Ascending aorta (tissue), 2 donors: ENCODE measurements around the gene MLXIP. TPM values are rescaled to one million over a fixed set of nuclear protein-coding genes. Genes with fewer than 3 reads are reported as not detected.

Source experiments
- DNase-seq, 2 donors: peaks; one replicate each; pipeline ENCODE4 v3.0.0-alpha.2; 2019; ENCODE audit warnings: low spot score in 2 of 2
- H3K27ac ChIP-seq, 2 donors: fragments of 200-600 bp; sonication (generic); one replicate each; pipeline ENCODE4 v1.5.1; 2016 to 2017; ENCODE audit warnings: mild to moderate bottlenecking in 1 of 2
- H3K27me3 ChIP-seq: fragments of 200-600 bp; sonication (generic); one replicate; pipeline ENCODE4 v1.5.1; 2017
- H3K36me3 ChIP-seq, 2 donors: fragments of 200-600 bp; sonication (generic); one replicate each; pipeline ENCODE4 v1.5.1; 2016
- H3K4me1 ChIP-seq, 2 donors: fragments of 200-600 bp; sonication (generic); one replicate each; pipeline ENCODE4 v1.5.1; 2016 to 2017; ENCODE audit warnings: mild to moderate bottlenecking in 1 of 2
- H3K4me3 ChIP-seq, 2 donors: fragments of 200-600 bp; sonication (generic); one replicate each; pipeline ENCODE4 v1.5.1; 2016 to 2017; ENCODE audit warnings: mild to moderate bottlenecking in 1 of 2
- H3K9me3 ChIP-seq, 2 donors: fragments of 200-600 bp; sonication (generic); one replicate each; pipeline ENCODE4 v1.5.1; 2016
- intact Hi-C: fragments of 100-400 bp; cut with DNase I; formaldehyde crosslinking; loops from one replicate; pipeline ENCODE4 v1.15.1; 2023
- total RNA-seq: library from RNA; depleted of rRNA; stranded (reverse); fragments of >200 nt; gene quantifications from one replicate; pipeline ENCODE4 v1.1.0, GENCODE V29; 2016
- TF ChIP-seq, protein P1 (sequence below), 3 experiments: fragments of 200-600 bp in 2 of 3; fragments of 450-650 bp in 1 of 3; sonication (generic) in 2 of 3; IDR thresholded peaks; one replicate each; pipeline ENCODE4 v1.5.1; 2016 to 2019; ENCODE audit warnings: antibody characterized with exemption in 3 of 3, mild to moderate bottlenecking in 1 of 3, moderate library complexity in 1 of 3

MLXIP gene
- total RNA-seq, 1 donor from 2014 or later: 62.3 TPM

DNA sequence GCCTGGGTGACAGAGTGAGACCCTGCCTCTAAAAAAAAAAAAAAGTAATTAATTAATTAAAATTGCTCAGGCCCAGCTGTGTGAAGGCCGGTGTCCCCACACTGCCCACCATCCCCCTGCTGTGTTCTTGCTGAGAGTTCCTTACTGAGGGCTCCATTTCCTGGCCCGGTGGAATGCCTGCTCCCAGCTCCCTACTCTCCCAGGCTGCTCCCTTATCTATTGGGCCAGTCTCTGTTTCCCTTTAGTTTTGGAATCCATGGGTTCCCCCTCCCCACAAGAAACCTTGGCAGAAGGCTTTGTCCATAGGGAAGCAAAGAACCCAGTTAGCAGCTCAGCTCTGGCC, 19.0 kb downstream of the MLXIP start:
- Histone ChIP-seq H3K9me3 (no peaks in the 10 kb centered on the region), H3K27me3 (no peaks in the 10 kb centered on the region), H3K27ac (peak overlapping the region; percentile 73 to 82), H3K36me3 (no peaks in the 10 kb centered on the region), H3K4me3 (no peak overlapping the region), H3K4me1 (peaks cover 8 to 39% of the 10 kb centered on the region in 2 donors)
- TF ChIP-seq, protein P1, sequence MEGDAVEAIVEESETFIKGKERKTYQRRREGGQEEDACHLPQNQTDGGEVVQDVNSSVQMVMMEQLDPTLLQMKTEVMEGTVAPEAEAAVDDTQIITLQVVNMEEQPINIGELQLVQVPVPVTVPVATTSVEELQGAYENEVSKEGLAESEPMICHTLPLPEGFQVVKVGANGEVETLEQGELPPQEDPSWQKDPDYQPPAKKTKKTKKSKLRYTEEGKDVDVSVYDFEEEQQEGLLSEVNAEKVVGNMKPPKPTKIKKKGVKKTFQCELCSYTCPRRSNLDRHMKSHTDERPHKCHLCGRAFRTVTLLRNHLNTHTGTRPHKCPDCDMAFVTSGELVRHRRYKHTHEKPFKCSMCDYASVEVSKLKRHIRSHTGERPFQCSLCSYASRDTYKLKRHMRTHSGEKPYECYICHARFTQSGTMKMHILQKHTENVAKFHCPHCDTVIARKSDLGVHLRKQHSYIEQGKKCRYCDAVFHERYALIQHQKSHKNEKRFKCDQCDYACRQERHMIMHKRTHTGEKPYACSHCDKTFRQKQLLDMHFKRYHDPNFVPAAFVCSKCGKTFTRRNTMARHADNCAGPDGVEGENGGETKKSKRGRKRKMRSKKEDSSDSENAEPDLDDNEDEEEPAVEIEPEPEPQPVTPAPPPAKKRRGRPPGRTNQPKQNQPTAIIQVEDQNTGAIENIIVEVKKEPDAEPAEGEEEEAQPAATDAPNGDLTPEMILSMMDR (IDR thresholded peaks at IDR 0.05): no peak
- DNase-seq: no peak
- intact Hi-C loops: no loop called here

DNA sequence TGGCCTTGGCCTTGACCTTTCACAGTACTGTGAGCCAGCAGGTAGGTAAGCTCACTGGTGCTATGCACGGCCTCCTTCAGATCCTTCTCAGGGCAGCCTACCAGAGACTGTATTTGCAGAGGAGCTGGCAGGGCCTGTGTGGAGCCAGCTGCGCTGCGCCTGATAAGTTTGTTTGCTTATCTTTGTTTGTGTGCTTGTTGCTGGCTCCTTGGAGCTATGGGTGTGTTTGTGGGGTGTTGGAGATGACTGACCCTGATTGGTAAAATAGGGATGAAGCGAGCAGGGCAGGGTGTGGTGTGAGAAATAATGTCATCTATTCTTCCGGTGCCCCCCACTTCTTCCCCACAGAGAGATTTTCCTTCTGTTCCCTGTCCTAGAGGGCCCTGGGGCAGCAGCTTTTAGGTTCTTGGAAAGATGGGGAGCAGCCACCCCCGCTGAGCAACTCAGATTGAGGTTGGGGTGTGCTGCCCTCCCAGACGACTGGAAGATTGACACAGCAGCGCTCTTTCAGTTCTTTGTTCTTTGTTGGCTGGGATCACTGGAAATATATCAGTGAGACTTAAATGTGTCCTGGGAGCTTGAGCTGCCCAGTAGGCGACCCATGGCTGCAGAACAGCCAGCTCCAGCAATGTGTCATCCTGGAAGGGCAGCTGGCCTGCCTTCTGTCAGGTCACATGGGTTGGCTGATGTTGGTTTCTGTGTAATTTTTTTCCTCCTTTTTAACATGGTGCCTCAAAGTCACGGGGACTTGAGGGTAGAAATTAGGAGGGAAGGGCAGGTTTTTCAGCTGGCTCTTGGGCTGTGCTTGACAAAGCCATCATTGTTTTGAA, 19.6 kb downstream of the MLXIP start:
- H3K4me1 ChIP-seq: peaks cover 8 to 34% of the 10 kb centered on the region in 2 donors
- no peaks in the 10 kb centered on the region for H3K9me3 ChIP-seq
- intact Hi-C loops: no loop called here
- TF ChIP-seq, protein P1 (IDR thresholded peaks at IDR 0.05): no peak
- peak overlapping the region; percentile 73 to 82 for H3K27ac ChIP-seq
- DNase-seq: peak; percentile 55 to 86
- no peaks in the 10 kb centered on the region for H3K27me3 ChIP-seq
- H3K4me3 ChIP-seq: no peak overlapping the region
- H3K36me3 ChIP-seq: no peaks in the 10 kb centered on the region

DNA sequence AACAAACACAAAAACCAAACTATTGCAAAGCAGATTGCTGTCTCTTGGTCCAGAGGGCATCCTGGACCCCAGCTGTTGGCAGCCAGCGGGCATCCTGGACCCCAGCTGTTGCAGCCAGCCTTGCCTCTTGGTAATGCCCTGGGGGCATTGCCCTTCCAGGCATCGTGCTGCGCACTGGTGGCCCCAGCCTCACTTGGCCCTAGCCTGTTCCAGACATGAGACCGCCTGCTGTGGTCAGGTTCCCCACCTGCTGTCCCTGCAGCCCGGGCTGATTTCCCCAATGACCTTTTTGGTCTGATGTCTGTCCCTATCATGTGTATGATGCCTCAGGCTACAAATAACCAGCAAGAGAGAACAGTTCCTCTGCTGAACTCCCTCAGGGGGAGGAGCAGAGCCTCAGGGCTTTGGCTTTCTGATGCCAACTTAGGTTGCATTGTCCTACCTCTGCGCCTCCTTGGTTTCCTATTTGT, 20.8 kb downstream of the MLXIP start:
- no peaks in the 10 kb centered on the region for H3K36me3 ChIP-seq
- no peaks in the 10 kb centered on the region for H3K27me3 ChIP-seq
- no peaks in the 10 kb centered on the region for H3K9me3 ChIP-seq
- intact Hi-C loops: no loop called here
- H3K4me3 ChIP-seq: no peak overlapping the region
- TF ChIP-seq, protein P1 (IDR thresholded peaks at IDR 0.05): no peak
- H3K4me1 ChIP-seq: peaks cover 8 to 32% of the 10 kb centered on the region in 2 donors
- DNase-seq: no peak
- peak overlapping the region in 1 of 2 donors; percentile 73 for H3K27ac ChIP-seq

DNA sequence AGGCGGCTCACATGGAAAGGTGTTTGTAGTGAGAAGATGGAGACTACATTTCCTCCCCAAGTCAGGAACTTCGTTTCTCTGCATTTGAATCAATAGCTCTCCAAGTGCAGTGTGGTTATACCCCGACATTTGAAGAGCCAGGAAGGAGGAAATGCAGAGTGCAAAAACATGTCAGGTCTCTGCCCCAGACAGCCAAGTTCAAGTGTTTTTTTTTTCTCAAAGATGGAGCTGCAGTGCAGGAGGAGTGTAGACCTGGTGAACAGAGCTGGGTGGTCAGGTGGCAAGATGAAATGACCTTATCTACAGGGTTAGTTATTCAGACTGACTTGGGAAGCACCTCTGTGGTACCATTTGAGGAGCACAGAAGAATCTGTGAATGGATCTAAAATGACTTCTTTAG, 21.3 kb downstream of the MLXIP start:
- no peak for DNase-seq
- Histone ChIP-seq H3K36me3 (no peaks in the 10 kb centered on the region), H3K27ac (peak overlapping the region in 1 of 2 donors; percentile 3), H3K27me3 (no peaks in the 10 kb centered on the region), H3K9me3 (no peaks in the 10 kb centered on the region), H3K4me1 (peaks cover 8 to 32% of the 10 kb centered on the region in 2 donors), H3K4me3 (no peak overlapping the region)
- intact Hi-C loops: no loop called here
- TF ChIP-seq, protein P1 (IDR thresholded peaks at IDR 0.05): no peak

DNA sequence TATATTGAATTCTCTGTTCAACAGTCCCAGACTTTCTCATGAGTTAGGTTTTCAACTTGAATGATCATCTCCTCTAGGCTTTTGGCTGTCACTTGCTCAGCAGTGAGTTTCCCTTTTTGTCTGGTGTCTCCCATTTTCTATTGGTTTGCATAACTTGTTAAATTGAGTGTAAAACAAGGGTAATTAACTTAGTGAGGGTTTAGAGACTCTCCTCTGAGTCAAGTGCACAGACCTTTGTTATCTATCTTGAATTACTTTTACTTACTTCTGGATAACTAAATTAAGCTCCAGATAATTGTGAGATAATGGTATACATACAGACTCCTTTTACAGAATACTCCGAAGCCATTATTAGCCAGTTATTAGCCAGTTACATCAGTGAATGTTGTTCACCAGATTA, 22.0 kb downstream of the MLXIP start:
- no peak for DNase-seq
- H3K36me3 ChIP-seq: no peaks in the 10 kb centered on the region
- no peaks in the 10 kb centered on the region for H3K9me3 ChIP-seq
- H3K4me1 ChIP-seq: peaks cover 8 to 28% of the 10 kb centered on the region in 2 donors
- intact Hi-C loops: no loop called here
- no peak overlapping the region for H3K27ac ChIP-seq
- H3K4me3 ChIP-seq: no peak overlapping the region
- H3K27me3 ChIP-seq: no peaks in the 10 kb centered on the region
- TF ChIP-seq, protein P1 (IDR thresholded peaks at IDR 0.05): no peak
